ENCODE data around the gene PDS5A.
"Not testable (repeated sequence)": the region's sequence is repeated elsewhere in the genome, so short reads cannot be mapped to it uniquely, and the experiment has no call there.

Gene PDS5A

DNA sequence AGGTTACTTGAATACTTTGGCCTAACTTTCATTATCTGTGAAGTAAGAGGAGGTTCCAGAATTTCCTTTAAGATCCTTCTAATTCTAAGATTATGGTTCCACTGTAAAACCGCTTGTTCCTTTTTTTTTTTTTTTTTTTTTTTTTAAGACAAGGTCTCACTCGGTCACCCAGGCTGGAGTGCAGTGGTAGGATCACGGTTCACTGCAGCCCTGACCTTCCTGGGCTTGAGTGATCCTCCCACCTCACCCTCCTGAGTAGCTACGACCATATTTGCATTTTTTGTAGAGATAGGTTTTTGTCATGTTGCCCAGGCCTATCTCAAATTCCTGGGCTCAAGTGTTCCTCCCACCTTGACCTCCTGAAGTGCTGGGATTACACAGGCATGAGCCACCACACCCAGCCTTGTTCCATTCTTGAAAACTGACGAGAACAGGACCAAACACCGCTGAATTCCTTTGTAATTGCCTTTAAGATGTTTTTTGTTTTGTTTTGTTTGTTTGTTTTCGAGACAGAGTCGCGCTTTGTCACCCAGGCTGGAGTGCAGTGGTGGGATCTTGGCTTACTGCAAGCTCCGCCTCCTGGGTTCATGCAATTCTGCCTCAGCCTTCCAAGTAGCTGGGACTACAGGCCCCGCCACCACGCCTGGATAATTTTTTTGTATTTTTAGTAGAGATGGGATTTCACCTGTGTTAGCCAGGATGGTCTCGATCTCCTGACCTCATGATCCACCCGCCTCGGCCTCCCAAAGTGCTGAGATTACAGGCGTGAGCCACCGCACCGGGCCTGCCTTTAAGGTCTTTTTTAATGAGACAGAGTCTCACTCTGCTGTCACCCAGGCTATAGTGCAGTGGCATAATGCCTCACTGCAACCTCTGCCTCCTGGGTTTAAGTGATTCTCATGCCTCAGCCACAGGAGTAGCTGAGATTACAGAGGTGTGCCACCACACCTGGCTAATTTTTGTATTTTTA, 6.8 kb downstream of the PDS5A start:
- DNase-seq (ENCODE audit: low read depth in 2 of 2, low spot score in 1 of 2): no peak

DNA sequence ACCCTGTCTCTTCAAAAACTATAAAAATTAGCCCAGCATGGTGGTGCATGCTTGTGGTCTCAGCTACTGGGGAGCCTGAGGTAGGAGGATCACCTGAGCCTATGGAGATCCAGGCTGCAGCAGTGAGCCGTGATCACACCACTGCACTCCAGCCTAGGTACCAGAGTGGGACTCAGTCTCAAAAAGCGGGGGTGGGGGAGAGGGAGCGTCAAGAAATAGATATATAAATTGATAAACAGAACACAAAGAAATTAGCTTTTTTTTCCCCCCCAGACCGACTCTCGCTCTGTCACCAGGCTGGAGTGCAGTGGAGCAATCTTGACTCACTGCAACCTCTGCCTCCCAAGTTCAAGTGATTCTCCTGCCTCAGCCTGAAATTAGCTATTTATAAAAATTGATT, 14.1 kb downstream of the PDS5A start:
- DNase-seq (ENCODE audit: low read depth in 2 of 2, low spot score in 1 of 2): no peak

DNA sequence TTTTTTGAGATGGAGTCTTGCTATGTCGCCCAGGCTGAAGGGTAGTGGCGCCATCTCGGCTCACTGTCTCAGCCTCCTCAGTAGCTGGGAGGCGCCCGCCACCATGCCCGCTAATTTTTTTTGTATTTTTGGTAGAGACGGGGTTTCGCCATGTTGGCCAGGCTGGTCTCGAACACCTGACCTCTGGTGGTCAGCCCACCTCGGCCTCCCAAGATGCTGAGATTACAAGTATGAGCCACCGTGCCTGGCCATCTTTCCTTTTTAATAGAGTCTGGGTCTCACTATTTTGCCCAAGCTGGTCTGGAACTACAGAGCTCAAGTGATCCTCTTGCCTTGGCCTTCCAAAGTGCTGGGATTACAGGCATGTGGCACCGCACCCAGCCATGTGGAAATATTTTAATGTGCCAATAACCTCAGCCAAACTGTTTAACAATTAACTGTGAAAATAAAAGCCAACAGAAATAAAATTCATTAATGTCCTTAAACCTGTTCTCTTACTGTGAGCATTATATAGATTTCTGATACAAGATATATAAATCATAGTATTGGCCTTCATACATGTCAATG, 16.3 kb downstream of the PDS5A start:
- no peak for DNase-seq (ENCODE audit: low read depth in 2 of 2, low spot score in 1 of 2)

DNA sequence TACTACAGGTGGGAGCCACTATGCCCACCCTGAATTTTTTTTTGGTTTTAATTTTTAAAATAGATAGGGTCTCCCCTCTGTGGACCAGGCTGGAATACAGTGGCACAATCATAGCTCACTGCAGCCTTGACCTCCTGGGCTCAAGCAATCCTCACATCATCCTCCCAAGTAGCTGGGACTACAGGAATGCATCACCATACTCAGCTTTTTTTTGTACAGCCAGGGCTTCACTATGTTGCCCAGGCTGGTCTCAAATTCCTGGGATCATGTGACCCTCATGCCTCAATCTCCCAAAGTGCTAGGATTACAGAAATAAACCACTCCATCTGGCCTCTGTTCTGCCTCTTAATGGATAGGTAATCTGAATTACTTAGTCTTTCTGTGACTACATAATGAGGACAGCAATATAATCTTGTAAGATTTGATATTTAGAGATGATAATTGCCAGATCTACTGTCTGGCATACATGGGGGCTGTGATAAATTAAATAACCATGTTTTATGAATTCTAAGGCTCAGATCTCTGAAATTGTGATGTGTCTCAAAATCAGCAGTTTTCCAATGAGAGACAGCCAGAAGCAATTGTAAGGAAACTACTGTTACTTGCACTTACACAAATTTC, 26.7 kb downstream of the PDS5A start:
- DNase-seq (ENCODE audit: low read depth in 2 of 2, low spot score in 1 of 2): no peak

DNA sequence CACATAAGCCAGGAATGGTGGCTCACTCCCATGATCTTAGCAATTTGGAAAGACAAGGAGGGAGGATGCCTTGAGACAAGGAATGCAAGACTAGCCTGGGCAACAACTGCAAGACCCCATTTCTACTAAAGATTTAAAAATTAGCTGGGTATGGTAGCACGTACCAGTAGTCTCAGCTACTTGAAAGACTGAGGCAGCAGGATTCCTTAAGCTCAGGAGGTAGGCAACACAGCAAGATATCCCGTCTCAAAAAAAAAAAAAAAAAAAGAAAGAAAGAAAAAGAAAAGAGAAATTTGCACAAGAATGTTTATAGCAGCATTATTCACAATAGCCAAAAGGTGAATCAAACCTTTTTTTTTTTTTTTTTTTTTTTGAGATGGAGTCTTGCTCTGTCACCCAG, 29.7 kb downstream of the PDS5A start:
- DNase-seq (ENCODE audit: low read depth in 2 of 2, low spot score in 1 of 2): no peak

DNA sequence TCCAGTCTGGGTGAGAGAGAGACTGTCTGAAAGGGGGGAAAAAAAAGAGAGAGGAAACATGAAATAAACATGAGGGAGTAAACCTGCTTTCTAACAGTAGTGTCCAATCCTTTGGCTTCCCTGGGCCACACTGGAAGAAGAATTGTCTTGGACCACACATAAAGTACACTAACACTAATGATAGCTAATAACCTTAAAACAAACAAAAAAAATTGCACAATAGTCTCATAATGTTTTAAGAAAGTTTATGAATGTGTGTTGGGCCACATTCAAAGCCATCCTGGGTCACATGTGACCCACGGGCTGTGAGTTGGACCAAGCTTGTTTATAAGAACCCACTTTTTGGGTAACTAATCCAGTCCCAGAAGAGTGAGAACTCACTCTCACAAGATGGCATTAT, 30.3 kb downstream of the PDS5A start:
- no peak for DNase-seq (ENCODE audit: low read depth in 2 of 2, low spot score in 1 of 2)

DNA sequence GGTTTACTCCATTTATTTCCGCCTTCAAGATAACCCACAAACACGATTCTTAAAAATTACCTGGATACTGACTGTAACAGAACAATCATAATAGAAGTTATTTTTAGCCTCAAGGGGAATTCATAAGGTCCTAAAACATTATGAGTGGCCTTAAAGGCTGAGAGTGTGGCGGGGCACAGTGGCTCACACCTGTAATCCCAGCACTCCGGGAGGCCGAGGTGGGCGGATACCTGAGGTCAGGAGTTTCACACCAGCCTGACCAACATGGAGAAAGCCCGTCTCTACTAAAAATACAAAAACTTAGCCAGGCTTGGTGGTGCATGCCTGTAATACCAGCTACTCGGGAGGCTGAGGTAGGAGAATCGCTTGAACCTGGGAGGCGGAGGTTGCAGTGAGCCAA, 33.5 kb downstream of the PDS5A start:
- not testable (repeated sequence) for DNase-seq (ENCODE audit: low read depth in 2 of 2, low spot score in 1 of 2)

DNA sequence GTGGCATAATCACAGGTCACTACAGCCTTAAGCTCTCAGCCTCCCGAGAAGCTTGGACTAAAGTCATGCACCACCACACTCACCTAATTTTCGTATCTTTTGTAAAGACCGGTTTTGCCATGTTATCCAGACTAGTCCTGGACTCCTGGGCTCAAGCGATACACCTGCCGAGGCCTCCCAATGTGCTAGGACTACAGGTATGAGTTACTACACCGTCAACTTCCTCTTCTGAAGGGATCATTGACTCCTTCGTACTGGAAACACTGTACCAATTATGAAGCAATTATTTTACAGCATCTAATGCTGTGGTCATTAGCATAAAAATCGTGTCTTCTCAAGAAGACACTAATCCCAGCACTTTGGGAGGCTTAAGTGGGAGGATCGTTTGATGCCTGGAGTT, 35.2 kb downstream of the PDS5A start:
- no peak for DNase-seq (ENCODE audit: low read depth in 2 of 2, low spot score in 1 of 2)

DNA sequence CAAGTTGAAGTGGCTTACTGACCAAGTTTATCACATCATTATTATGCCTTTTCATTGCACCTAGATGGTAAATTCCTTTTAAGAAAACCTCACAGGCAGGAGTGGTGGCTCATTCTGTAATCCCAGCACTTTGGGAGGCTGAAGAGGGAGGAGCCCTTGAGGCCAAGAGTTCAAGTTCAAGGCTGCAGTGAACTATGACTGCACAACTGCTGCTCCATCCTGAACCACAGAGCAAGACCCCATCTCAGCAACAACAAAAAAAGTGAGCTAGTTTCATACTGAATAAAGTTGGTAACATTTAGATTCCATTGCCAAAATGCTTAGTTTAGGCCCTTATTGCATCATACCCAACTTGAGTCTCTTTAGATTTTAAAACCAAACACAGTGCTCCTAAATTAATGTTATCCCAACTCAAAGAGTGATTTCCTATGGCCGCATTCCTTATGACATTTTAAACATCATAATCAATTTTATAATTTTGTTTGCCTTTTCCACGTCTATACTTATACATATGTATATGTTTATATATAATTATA, 36.0 kb downstream of the PDS5A start:
- DNase-seq (ENCODE audit: low read depth in 2 of 2, low spot score in 1 of 2): no peak

DNA sequence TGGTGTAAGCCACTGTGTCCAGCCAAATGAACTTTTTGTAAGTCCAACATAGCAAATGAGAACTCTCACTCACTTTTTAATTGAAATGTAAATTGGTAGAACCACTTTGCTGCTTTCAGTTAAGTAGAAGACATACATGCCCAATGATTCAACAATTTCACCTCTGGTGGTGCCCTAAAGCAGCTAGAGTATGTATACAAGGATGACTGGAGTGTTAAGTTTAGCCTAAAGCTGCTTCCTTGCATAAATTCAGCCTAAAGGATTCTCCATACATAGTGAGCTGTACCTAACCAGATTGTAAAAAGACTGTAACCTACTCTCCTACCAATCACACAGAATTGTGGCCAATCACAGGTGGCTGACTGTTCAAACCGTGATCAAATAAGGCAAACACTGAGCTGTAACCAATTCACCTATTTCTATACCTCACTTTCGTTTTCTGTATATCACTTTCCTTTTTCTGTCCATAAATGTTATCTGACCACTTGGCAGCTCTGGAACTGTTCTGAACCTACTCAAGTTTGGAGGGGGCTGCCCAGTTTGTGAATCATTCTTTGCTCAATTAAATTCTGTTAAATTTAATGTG, 39.9 kb downstream of the PDS5A start:
- DNase-seq (ENCODE audit: low read depth in 2 of 2, low spot score in 1 of 2): no peak

DNA sequence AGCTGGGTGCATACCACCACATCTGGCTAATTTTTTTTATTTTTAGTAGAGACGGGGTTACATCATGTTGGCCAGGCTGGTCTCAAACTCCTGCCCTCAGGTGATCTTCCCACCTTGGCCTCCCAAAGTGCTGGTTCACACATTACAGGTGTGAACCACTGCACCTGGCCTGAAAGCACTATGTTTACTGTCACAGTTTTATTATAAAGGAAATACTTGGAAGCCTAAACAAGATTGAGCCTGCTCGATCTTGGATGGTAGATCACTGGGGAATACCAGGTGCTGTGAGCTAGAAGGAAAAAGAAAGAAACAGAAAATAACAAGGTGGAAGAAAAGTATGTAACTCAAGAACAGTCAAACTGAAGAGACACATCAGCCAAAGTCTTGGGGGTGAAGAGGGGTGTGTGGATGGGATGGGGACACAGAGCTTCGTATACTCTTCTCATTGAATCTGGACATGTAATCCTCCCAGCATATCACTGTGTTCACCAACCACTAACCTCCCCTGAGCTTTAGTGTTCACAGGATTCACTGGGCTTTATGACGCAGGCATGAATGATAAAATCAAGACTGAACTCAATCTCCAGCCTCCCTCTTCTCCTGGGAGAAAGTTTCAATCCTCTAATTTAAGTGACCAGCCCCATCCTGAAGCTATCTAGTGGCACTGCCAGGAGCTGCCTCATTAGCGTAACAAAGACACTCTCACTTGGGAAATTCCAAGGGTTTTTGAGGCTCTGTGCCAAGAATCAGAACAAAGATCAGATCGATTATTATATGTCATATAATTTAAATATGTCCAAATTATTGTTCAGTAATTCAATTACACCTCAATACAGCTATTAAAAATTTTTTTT, 40.9 kb downstream of the PDS5A start:
- no peak for DNase-seq (ENCODE audit: low read depth in 2 of 2, low spot score in 1 of 2)

DNA sequence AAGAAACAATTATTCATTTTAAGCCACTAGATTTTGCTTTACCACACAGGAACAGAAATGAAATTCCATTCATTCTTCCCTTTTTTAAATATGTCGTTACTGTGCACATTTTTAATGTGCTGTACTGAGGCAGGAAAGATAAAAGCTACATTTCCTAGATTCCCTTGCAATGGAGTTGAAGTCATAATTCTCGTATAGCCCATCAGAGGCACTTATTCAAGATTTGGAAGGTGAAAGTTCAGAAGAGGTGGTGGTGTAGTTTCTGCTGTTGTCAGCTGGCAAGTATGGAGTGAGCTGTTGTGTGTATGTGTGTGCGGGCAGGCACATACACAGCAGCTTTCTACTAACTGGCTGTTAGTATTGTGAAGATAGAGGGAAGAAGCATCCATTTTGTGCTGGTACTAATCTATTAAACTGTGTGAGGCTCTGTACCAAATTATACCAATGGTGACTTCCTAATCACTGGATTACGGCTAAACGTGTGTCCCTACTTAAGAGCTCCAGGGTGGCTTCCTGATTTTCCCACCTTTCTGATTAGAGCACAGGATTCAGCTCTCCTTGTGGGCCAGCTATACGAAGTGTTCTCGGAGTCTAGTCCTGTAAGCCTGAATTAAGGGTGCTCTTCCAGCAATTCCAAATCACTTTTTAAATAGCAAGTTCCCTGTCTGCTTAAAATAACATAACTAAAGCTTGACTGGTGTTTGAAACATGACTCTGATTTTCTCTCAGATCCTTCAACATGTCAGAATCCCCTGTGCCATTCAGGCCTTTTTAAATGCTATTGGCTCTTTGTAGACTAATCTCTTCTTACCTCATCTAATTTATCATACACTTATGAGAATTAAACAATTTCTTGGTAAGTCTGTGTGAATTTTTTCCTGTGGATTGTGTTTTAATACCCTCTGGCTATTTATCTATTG, 43.8 kb downstream of the PDS5A start:
- no peak for DNase-seq (ENCODE audit: low read depth in 2 of 2, low spot score in 1 of 2)

DNA sequence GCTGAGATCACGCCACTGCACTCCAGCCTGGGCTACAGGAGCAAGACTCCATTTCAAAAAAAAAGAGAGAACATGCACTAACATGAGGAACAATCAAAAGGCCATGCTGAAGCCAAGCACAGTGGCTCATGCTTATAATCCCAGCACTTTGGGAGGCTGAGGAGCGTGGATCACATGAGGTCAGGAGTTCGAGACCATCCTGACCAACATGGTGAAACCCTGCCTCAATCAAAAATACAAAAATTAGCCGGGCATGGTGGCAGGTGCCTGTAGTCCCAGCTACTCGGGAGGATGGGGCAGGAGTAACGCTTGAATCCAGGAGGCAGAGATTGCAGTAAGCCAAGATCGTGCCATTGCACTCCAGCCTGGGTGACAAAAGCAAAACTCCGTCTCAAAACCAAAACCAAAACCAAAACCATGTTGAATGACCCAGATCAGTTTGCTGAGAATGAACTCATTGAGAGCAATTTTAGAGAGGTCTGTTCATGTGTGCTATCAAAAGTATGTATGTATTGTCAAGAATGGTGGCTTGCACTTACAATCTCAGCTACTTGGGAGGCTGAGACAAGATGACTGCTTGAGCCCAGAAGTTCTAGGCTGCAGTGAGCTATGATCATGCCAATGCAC, 44.8 kb downstream of the PDS5A start:
- no peak for DNase-seq (ENCODE audit: low read depth in 2 of 2, low spot score in 1 of 2)

DNA sequence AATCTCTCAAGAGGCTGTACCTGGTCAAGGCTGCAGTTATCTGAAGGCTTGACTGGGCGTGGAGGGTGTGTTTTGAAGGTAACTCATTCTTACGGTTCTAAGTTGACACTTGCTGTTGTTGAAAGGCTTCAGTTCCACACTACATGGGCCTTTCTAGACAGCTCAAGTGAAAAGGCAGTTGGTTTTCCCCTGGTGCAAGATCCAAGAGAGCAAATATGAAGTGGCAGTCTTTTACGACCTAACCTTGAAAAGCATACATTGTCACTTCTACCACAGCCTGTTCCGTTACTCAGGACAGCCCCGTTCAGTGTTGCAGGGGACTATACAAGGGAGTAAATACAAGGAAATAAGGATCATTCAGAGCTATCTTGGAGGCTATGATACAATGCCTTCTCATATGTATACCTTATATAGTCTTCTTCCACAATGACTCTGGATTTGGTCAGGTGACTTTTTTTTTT, 46.2 kb downstream of the PDS5A start:
- no peak for DNase-seq (ENCODE audit: low read depth in 2 of 2, low spot score in 1 of 2)

DNA sequence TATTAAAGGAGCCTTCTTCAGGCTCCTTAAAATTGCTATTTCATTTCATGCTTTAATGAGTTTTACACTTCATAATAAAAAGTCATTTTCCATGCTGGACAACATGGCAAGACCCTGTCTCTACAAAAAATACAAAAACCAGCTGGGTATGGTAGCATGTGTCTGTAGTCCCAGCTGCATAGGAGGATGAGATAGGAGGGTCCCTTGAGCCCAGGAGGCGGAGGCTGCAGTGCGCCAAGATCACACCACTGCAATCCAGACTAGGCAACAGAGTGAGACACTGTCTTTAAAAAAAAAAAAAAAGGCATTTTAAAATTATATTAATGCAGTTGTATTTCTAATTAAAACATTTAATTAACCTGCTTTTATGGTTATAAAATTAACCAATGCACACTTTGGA, 49.2 kb downstream of the PDS5A start:
- DNase-seq (ENCODE audit: low read depth in 2 of 2, low spot score in 1 of 2): no peak

DNA sequence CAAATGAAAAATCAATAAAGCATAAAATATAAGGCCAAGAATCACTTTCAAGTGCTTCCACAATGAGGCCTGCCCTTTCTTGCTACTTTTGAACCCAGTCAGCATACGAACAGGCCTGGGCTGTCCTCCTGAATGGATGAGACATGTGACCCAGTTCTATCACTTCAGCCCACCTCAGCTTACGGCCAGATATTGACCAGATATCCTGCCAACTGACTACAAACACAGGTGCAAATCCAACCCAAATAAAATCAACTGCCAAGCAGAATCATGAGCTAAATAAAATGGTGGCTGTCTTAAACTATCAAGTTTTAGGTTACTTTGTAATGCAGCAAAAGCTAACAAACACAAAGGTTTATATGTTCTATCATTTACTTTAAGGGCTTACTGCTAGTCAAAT, 53.7 kb downstream of the PDS5A start:
- DNase-seq (ENCODE audit: low read depth in 2 of 2, low spot score in 1 of 2): no peak

DNA sequence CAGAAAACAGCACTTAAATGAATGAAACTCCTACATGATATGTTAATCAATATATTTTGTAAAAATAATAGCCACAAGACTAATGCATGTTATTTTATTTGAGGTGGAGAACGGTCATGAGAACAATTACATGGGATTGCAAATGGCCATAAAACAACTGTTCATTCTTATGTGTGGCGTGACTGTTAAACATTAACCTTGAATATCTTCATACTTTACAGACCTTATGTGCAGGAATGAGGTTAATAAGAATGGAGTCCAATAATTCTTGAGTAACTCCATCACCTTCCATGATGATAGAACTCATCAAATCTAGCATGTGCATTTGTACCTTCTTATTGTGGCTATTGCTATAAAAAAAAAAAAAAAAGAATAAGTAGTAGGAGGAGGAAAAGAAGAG, 55.3 kb downstream of the PDS5A start:
- no peak for DNase-seq (ENCODE audit: low read depth in 2 of 2, low spot score in 1 of 2)

DNA sequence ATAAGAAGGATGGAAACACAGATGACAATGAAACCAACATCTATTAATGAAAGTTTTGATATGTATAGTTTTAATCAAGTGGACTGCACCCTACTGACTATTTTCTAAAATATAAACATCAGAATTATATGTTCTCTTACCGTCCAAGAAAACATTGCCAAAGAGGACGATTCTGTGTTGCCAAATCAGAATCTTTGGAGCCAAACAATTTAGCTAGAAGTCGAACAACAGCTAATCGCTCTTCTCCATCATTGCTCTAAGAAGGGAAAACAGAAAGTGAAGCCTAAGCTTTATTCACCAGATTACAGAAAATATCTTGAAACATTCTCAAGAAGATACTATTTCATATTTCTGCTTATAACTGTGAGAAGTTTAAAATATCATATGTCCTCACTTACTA, 64.2 kb downstream of the PDS5A start:
- DNase-seq (ENCODE audit: low read depth in 2 of 2, low spot score in 1 of 2): no peak

DNA sequence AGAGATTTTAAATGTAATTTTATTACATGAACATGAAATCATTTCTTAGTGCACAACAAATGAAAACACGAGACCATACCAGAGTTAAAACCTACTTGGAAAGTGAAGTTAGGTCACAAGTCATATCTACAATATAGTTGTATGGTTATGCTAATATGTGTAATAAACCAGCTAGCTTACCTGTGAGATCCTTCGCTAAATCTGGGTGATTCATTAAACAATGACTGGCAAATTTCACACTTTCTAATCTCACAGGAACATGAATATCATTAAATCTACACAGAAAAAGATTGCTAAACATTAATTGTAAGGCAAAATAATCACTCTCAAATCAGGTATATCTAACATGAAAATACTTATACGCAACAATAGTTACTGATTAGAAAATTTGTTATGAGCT, 67.6 kb downstream of the PDS5A start:
- DNase-seq (ENCODE audit: low read depth in 2 of 2, low spot score in 1 of 2): no peak

Measured in stimulated activated CD8-positive, alpha-beta memory T cell treated with anti-CD3 and anti-CD28 coated beads, Interleukin-4, amount 100 ng/mL, for 4 hours (primary cell).